H9 (cell line): ENCODE results near the gene FOXO1. TPM values are rescaled to one million over a fixed set of nuclear protein-coding genes. Genes with fewer than 3 reads are reported as not detected.

Source experiments
- DNase-seq: peaks from one replicate; pipeline ENCODE4 v3.0.0-alpha.2; 2017
- H2AFZ ChIP-seq: one replicate; pipeline ENCODE4 v1.6.1; 2013; ENCODE audit warnings: mild to moderate bottlenecking, low read length, control low read depth, moderate library complexity
- H2AK5ac ChIP-seq: 2 replicates; pipeline ENCODE4 v1.6.1; 2013; ENCODE audit warnings: low read length, control low read depth, mixed read lengths; ENCODE audit not compliant: insufficient read length
- H2BK120ac ChIP-seq: one replicate; pipeline ENCODE4 v1.6.1; 2013; ENCODE audit warnings: low read depth, mild to moderate bottlenecking, low read length, control low read depth, inconsistent platforms; ENCODE audit not compliant: poor library complexity, severe bottlenecking
- H2BK12ac ChIP-seq: 2 replicates; pipeline ENCODE4 v1.6.1; 2013; ENCODE audit warnings: low read length, control low read depth, mixed read lengths, low read depth; ENCODE audit not compliant: insufficient read length
- H2BK15ac ChIP-seq: 2 replicates; pipeline ENCODE4 v1.6.1; 2013; ENCODE audit warnings: low read depth, low read length, control low read depth
- H2BK20ac ChIP-seq: one replicate; pipeline ENCODE4 v1.6.1; 2013; ENCODE audit warnings: low read depth, mild to moderate bottlenecking, low read length, control low read depth, inconsistent platforms; ENCODE audit not compliant: poor library complexity, severe bottlenecking
- H2BK5ac ChIP-seq: 2 replicates; pipeline ENCODE4 v1.6.1; 2013; ENCODE audit warnings: low read length, control low read depth, mixed read lengths; ENCODE audit not compliant: insufficient read length
- H3K14ac ChIP-seq: 2 replicates; pipeline ENCODE4 v1.6.1; 2013; ENCODE audit warnings: low read length, control low read depth; ENCODE audit not compliant: insufficient read depth
- H3K18ac ChIP-seq: 2 replicates; pipeline ENCODE4 v1.6.1; 2013; ENCODE audit warnings: low read depth, mild to moderate bottlenecking, mixed read lengths, low read length, control low read depth; ENCODE audit not compliant: insufficient read length
- H3K23ac ChIP-seq: 2 replicates; pipeline ENCODE4 v1.6.1; 2013; ENCODE audit warnings: low read length, control low read depth, mixed read lengths, low read depth; ENCODE audit not compliant: insufficient read length
- H3K23me2 ChIP-seq: 2 replicates; pipeline ENCODE4 v1.6.1; 2013; ENCODE audit warnings: low read depth, mild to moderate bottlenecking, mixed read lengths, low read length, control low read depth; ENCODE audit not compliant: insufficient read length, poor library complexity, severe bottlenecking
- H3K27ac ChIP-seq: 2 replicates; pipeline ENCODE4 v1.5.1; 2013; ENCODE audit warnings: low read length, control low read depth, mixed read lengths, low read depth; ENCODE audit not compliant: insufficient read length
- H3K27me3 ChIP-seq: 2 replicates; pipeline ENCODE4 v1.6.1; 2013; ENCODE audit warnings: low read length, control low read depth, inconsistent platforms; ENCODE audit not compliant: insufficient read depth
- H3K4ac ChIP-seq: 2 replicates; pipeline ENCODE4 v1.6.1; 2013; ENCODE audit warnings: low read depth, mild to moderate bottlenecking, control low read depth, inconsistent platforms, low read length, moderate library complexity
- H3K4me1 ChIP-seq: 2 replicates; pipeline ENCODE4 v1.6.1; 2013; ENCODE audit warnings: low read length, control low read depth, inconsistent platforms; ENCODE audit not compliant: insufficient read depth
- H3K4me2 ChIP-seq: 2 replicates; pipeline ENCODE4 v1.6.1; 2013; ENCODE audit warnings: low read length, control low read depth, mixed read lengths; ENCODE audit not compliant: insufficient read length, insufficient read depth
- H3K56ac ChIP-seq: 2 replicates; pipeline ENCODE4 v1.6.1; 2013; ENCODE audit warnings: low read depth, mild to moderate bottlenecking, mixed read lengths, low read length, control low read depth; ENCODE audit not compliant: insufficient read length
- H3K79me1 ChIP-seq: 2 replicates; pipeline ENCODE4 v1.6.1; 2013; ENCODE audit warnings: low read depth, mild to moderate bottlenecking, moderate library complexity, low read length, control low read depth, inconsistent platforms; ENCODE audit not compliant: insufficient read depth, poor library complexity, severe bottlenecking
- H3K79me2 ChIP-seq: 2 replicates; pipeline ENCODE4 v1.6.1; 2013; ENCODE audit warnings: low read length, control low read depth, inconsistent platforms; ENCODE audit not compliant: insufficient read depth
- H3K9ac ChIP-seq: 2 replicates; pipeline ENCODE4 v1.6.1; 2013; ENCODE audit warnings: low read length, control low read depth, mixed read lengths; ENCODE audit not compliant: insufficient read length; ENCODE audit errors: extremely low read depth
- H3K9me3 ChIP-seq: one replicate; pipeline ENCODE4 v1.6.1; 2013; ENCODE audit warnings: low read depth, low read length, inconsistent platforms; ENCODE audit not compliant: control insufficient read depth
- H3T11ph ChIP-seq: one replicate; pipeline ENCODE4 v1.6.1; 2013; ENCODE audit warnings: mild to moderate bottlenecking, low read length, control low read depth, inconsistent platforms
- H4K20me1 ChIP-seq: one replicate; pipeline ENCODE4 v1.6.1; 2013; ENCODE audit not compliant: control insufficient read depth, insufficient read length, insufficient read depth
- H4K5ac ChIP-seq: 2 replicates; pipeline ENCODE4 v1.6.1; 2013; ENCODE audit warnings: low read depth, mild to moderate bottlenecking, mixed read lengths, low read length, control low read depth; ENCODE audit not compliant: insufficient read length
- H4K8ac ChIP-seq: replicated peaks from 2 replicates; pipeline ENCODE4 v1.6.1; 2013; ENCODE audit warnings: low read length, control low read depth, mixed read lengths, low read depth; ENCODE audit not compliant: insufficient read length
- H4K91ac ChIP-seq: 2 replicates; pipeline ENCODE4 v1.6.1; 2013; ENCODE audit warnings: low read depth, mild to moderate bottlenecking, moderate library complexity, mixed read lengths, low read length, control low read depth; ENCODE audit not compliant: insufficient read length
- H3K27ac Mint-ChIP-seq, 3 experiments: 2 replicates in 2 of 3; 3 replicates in 1 of 3; pipeline ENCODE4 v1.8.0; 2020 to 2021; ENCODE audit warnings: mixed read lengths in 3 of 3, mild to moderate bottlenecking in 1 of 3, moderate library complexity in 1 of 3
- H3K27me3 Mint-ChIP-seq: 2 replicates; pipeline ENCODE4 v1.8.0; 2021; ENCODE audit warnings: low read depth, mild to moderate bottlenecking, moderate library complexity, mixed read lengths
- H3K36me3 Mint-ChIP-seq, 3 experiments: 2 replicates in 2 of 3; 3 replicates in 1 of 3; pipeline ENCODE4 v1.8.0; 2020 to 2021; ENCODE audit warnings: low read depth in 3 of 3, mixed read lengths in 3 of 3; ENCODE audit not compliant: insufficient read depth in 1 of 3
- H3K4me1 Mint-ChIP-seq, 2 experiments: 2 replicates each; pipeline ENCODE4 v1.8.0; 2020; ENCODE audit warnings: mixed read lengths in 2 of 2
- H3K4me3 Mint-ChIP-seq, 2 experiments: 2 replicates in 1 of 2; 3 replicates in 1 of 2; pipeline ENCODE4 v1.8.0; 2020 to 2021; ENCODE audit warnings: mild to moderate bottlenecking in 2 of 2, mixed read lengths in 2 of 2, moderate library complexity in 1 of 2
- H3K9me3 Mint-ChIP-seq, 2 experiments: 2 replicates in 1 of 2; 3 replicates in 1 of 2; pipeline ENCODE4 v1.8.0; 2020; ENCODE audit warnings: mild to moderate bottlenecking in 2 of 2, mixed read lengths in 2 of 2, moderate library complexity in 1 of 2
- CTCF ChIP-seq: fragments of 200-600 bp; sonication (generic); conservative IDR thresholded peaks from 3 replicates; pipeline ENCODE4 v1.8.0; 2021; ENCODE audit warnings: antibody characterized with exemption, mild to moderate bottlenecking
- WGBS: extraction: QIAGEN DNeasy Blood & Tissue Kit; methylation state at CpG from one replicate; pipeline ENCODE4 v1.1.7; 2013; ENCODE audit warnings: missing lambda C conversion rate, low lambda C conversion rate, mixed read lengths; ENCODE audit not compliant: insufficient read length; ENCODE audit errors: extremely low coverage; 5-methylcytosine and 5-hydroxymethylcytosine counted together
- total RNA-seq: library from RNA; stranded (reverse); gene quantifications from 2 replicates; pipeline ENCODE4 v1.2.1, GENCODE V29; 2021

Gene FOXO1
- total RNA-seq, 1 experiment from 2014 or later, result 44.6 TPM

GRCh38 chr13:40579535-40579934 lies 86.9 kb downstream of the FOXO1 start:
- no peak overlapping the region for H3K9ac ChIP-seq
- Mint-ChIP-seq H3K4me3 (no peak overlapping the region), H3K27ac (no peak overlapping the region), H3K36me3 (peaks cover 10 to 19% (median 10%) of the 10 kb centered on the region in 3 experiments), H3K4me1 (peaks cover 68 to 70% of the 10 kb centered on the region in 2 experiments), H3K9me3 (peaks cover 12 to 15% of the 10 kb centered on the region in 2 experiments), H3K27me3 (no peaks in the 10 kb centered on the region)
- H4K91ac ChIP-seq, result no peak overlapping the region
- no peak overlapping the region for H3K23ac ChIP-seq
- no peaks in the 10 kb centered on the region for H3K27me3 ChIP-seq
- no peak overlapping the region for H3K4ac ChIP-seq
- no peak overlapping the region for H3K18ac ChIP-seq
- no peak overlapping the region for H2BK20ac ChIP-seq
- H4K8ac ChIP-seq, result no peak overlapping the region
- no peak overlapping the region for H2AK5ac ChIP-seq
- no peak overlapping the region for H3K56ac ChIP-seq
- H3K9me3 ChIP-seq, result no peaks in the 10 kb centered on the region
- H2BK120ac ChIP-seq, result no peak overlapping the region
- WGBS, result no CpG with 5 or more reads among the region's 2 CpGs
- H3K4me2 ChIP-seq, result no peak overlapping the region
- no peaks in the 10 kb centered on the region for H4K20me1 ChIP-seq
- H4K5ac ChIP-seq, result no peak overlapping the region
- no peak overlapping the region for H2BK5ac ChIP-seq
- H3T11ph ChIP-seq, result no peak overlapping the region
- H3K27ac ChIP-seq, result no peak overlapping the region
- peaks cover 7% of the 10 kb centered on the region for H3K79me1 ChIP-seq
- H2BK15ac ChIP-seq, result no peak overlapping the region
- DNase-seq, result no peak
- no peaks in the 10 kb centered on the region for H3K23me2 ChIP-seq
- H2AFZ ChIP-seq, result no peak overlapping the region
- no peak for TF ChIP-seq CTCF
- H3K4me1 ChIP-seq, result peaks cover 11% of the 10 kb centered on the region; the same call in 1 of the 2 replicates
- no peak overlapping the region for H2BK12ac ChIP-seq
- peaks cover 53% of the 10 kb centered on the region; the same call in 1 of the 2 replicates for H3K79me2 ChIP-seq
- no peak overlapping the region for H3K14ac ChIP-seq
